GM21737 (cell line): ENCODE data around the gene PIP4K2C.
"Not testable (repeated sequence)": the region's sequence is repeated elsewhere in the genome, so short reads cannot be mapped to it uniquely, and the experiment has no call there.

Experiments
- ATAC-seq: cut with Tn5 transposase; IDR thresholded peaks from one replicate; pipeline ENCODE4 v1.9.1; 2021; ENCODE audit warnings: mild to moderate bottlenecking, moderate library complexity; ENCODE audit not compliant: unreplicated experiment

The PIP4K2C gene

DNA sequence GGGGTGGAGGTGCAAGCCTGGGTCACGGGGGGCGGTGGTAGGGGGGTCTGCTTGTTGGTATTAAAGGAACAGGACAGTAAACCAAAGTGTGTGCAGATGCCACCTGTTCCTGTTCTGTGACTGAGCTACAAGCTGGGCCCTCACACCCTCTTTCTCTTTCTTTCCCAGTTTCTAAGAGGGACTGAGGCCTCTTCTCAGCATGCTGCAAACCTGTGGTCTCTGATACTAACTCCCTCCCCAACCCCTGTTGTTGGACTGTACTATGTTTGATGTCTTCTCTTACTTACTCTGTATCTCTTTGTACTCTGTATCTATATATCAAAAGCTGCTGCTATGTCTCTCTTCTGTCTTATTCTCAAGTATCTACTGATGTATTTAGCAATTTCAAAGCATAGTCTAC lies 6.9 kb upstream of the PIP4K2C start:
- no peak for ATAC-seq

DNA sequence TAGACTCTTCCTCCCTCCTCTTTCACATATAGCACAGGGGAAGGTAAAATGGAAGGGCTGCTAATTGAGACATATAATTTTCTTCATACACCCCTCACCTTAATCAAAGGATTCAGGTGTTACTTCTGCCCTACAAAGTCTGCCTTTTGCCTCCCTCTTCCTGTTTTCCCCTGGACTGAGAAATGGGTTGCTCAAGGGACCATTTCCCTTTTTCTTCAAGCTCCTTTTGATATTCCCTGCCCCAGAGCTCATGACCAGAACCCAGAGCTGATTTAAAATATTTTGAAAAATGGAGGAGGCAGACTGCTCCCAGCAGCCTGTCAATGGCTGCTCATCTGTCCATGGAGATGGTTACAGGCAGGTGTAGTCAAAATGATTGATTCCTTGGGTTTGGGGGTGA lies 6.3 kb upstream of the PIP4K2C start:
- ATAC-seq, result no peak

DNA sequence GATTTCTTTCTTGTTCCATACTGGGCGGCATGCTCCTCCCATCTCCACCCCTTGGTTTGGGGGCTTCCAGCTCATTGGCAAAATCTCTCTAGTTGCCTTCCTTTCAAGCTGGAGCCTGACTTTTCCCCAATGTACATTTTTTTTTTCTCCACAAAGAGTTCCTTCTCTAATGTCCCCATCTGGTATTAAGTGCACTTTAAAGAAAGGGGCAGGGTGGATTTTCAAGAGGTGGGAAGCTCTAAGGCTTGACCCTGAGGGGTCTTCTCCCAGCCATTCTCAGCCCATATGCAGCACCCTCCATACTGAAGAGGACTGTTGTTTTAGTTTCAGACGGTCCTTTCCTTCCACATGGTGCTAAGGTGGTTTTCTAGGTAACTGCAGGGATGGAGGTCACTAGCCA lies 5.8 kb upstream of the PIP4K2C start:
- no peak for ATAC-seq

DNA sequence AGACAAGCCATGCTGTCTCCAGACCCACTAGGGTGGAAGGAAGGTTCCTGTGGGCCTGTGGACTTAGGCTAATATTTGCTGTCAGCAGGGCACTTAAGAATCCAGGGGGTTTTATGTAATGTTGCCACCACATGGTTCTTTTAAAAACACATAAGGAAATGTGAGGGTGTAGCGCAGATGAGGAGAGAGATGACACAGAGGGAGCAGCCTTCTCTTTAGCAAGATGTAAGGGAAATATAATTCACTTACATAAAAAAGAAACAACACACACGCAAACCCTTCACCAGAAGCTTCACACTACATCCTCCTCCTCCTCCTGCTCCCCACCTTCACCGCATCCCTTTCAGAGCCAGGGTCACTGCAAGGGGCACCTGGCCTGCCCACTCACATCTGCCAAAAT lies 4.9 kb upstream of the PIP4K2C start:
- no peak for ATAC-seq

DNA sequence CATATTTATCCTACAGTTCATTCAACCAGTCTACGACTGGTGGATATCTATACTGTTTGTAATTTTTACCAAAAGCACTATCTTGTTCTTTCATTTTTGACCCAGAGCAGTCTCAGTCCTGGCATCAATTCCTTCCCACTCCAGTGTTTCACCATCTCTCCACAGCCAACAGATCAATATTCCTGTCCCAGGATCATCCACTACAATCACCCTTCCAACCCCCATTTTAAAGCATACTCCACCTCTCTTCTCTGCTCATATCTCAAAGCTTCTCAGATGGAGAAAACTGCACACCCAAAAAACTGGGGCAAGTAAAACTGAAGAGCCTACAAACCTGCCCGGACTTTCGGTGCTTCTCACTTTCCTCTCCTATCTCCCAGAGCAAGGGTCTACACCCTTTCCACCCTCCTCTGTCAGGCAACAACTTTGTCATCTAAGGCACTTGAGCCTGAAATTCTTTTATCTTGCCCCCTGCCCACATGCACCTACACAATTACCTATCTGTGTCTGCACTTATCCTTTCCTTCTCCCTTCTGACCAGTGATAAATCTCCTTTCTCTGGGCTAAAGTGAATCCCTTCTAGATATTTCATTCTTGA lies 4.1 kb upstream of the PIP4K2C start:
- ATAC-seq, result no peak

DNA sequence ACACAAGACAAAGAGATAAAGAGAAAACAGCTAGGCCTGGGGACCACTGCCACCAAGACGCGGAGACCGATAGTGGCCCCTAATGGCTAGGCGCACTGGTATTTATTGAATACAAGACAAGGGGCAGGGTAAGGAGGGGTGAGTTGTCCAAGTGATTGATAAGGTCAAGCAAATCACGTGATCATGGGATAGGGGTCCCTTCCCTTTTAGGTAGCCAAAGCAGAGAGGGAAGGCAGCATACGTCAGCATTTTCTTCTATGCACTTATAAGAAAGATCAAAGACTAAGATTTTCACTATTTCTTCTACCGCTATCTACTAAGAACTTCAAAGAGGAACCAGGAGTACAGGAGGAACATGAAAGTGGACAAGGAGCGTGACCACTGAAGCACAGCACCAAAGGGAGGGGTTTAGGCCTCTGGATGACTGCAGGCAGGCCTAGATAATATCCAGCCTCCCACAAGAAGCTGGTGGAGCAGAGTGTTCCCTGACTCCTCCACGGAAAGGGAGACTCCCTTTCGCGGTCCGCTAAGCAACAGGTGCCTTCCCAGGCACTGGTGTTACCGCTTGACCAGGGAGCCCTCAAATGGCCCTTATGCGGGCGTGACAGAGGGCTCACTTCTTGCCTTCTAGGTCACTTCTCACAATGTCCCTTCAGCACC lies 1.9 kb upstream of the PIP4K2C start:
- not testable (repeated sequence) for ATAC-seq

DNA sequence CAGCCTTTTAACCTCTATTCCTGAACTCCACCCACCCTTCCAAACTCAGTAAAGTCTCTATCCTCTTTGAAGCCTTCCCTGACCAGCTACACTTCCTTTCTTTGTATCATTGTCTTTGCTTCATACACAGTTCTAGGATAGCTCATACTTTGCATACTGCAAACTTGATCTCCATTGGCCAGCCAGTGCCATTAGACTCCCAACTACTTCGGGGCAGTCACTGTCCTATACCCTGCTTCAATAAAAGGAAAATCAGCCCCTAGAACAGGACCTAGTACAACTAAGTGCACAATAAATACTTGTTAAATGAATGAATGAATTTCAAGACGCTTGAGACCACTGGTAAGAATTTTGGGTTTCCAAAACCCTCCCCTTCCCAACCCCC lies 521 bp upstream of the PIP4K2C start:
- no peak for ATAC-seq

DNA sequence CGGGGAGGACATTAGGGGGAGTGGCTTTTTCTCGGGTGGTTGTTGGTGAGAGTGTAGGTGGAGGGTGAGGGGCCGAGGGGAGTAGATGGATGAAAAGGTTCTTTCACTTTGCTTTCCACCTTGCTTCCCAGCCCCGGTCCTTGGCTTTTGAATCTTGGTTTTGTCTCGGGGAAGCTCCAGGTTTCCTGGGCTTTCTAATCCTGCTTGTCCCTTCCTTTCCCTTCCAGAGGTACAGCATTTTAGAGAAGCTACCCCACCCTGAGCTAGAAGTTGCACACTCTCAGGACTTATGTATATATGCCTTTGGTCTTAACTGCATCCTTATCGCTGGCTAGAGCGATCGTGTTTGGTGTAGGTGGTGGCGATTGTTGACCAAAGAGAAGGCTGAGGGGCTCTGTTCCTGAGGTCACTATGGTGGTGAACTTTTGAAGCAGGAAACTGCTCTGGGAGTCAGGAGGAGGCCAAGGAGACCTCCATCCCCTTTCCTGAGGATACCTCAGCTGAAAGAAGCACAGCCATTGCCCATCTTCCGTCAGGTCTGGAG lies 862 bp downstream of the PIP4K2C start:
- ATAC-seq, result no peak

DNA sequence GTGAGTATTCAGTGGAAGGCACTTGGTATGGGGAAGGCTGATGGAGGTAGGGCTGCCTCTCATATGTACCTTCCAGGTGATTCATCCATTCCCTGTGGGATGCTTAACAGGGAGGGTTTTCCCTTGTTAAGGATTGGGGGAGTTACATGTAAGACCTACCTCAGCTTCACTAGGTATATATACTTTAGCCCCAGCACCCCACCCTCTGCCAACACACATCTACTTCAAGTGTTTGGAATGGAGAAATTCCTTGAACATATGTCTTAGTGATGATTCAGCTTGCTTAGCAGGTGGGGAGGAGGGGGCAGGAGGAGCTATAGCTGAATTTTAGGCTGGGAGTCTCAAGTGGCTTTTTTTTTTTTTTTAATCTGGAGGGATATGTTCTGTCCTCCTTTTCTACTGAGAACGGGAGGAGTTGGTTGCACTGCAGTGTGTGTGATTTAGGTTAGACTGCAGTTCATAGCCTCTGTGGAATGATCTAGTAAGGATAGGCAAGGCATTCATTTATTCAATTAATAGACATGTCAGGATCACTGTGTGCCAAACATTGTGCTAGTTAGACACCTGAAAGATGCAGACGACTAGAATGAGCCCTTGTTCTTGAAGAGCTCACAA lies 1.7 kb downstream of the PIP4K2C start:
- ATAC-seq, result no peak

DNA sequence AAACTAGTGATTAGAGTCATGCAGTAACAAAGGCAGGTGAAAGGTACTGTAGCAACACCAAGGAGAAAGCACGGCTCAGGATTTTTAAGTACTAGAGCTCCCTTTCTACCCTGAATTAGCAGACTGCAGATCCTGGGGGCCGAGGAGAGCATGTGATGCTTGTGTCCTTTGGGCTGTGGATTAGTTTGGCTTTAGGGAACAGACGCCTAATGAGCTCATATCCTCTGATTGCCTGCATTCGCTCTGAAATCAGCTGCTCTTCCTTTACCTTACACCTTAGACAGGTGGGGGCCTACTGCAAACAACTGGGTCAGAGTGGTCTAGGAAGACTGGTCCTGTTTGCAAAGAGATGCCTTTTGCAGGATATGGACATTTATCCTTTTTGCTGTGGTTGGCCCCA lies 2.2 kb downstream of the PIP4K2C start:
- no peak for ATAC-seq

DNA sequence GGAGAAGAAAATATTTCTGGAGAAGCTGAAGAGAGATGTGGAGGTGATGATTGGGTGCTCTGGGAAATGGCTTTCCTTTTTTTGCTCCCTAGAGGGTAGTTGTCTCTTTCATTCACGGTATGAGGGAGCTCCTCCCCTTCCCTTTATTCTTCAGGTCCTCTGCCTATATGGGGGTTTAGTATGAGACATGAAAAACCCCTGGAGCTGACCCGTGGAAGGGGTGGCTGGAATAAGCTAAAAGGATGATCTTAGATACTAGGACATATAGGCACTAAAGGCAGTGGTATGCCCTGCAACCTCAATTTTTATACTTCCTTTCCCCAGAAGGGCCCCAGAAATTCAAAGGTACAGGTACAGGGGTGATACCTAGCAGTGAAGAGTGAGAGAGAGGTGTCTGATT lies 9.4 kb downstream of the PIP4K2C start:
- no peak for ATAC-seq

DNA sequence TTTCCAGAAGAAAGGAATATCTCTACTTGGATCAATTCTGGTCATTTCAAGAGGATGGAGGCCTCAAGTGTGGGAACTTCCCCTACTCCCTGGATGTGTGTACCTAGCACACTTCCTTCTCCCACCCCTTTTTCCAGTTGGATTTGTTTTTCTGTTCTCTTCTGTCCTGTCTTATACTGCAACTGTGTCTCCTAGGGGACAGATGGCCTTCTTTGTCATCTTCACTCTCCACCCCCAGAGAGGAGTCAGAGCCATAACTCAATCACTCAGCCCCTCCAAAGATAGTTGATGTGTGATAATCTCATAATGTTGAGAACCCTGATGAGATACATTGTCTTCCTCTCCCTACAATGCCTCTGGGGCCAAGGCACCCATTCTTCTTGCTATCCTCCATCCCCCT lies 11.6 kb downstream of the PIP4K2C start:
- ATAC-seq, result no peak

DNA sequence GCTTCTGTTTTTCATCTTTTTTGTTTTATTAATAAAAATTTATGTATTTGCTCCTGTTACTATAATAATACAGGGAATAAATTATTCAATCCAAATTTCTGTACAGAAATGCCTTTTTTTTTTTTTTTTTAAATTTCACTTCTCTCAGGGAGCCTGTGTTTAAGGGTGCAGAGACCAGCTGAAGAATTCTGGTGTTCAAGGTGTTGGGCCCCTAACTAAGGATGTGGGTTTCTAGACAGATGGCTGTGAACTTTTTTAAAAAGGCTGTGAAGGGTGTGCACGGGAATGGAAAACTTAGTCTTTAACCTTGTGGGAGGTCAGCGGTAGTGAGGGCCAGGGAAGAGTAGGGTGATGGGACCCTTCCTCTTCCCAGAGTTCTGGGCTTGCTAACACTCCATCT lies 12.3 kb downstream of the PIP4K2C start:
- ATAC-seq, result no peak

DNA sequence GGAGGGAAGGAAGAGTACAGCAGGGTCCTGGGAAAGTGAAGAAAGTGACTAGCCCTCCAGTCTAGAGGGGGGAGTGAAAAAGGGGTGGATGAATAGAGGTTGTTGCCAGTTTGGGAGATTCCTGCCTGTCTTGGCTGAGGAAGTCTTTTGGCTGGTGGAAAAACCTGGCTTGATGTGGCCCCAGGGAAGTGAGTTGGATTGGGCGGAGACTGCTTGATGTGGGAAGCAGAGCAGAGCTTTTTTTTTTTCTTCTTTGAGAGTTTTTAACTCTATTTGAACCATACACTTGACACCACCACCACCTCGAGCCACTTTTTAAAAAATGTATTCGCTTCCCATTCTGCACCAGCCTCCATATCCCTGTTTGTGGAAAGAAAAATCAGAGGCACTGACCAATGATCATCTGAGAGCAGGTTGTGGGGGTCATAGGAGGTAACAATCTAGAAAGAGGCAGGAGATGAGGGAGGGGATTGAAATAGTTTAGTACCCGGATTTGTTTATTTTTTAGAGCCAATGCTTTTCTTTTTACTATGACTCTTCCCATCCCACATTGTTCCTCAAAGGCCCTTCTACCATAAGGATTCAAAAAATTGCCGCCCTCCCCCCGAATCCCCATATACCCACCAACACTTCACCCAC lies 12.9 kb downstream of the PIP4K2C start:
- ATAC-seq, result no peak

DNA sequence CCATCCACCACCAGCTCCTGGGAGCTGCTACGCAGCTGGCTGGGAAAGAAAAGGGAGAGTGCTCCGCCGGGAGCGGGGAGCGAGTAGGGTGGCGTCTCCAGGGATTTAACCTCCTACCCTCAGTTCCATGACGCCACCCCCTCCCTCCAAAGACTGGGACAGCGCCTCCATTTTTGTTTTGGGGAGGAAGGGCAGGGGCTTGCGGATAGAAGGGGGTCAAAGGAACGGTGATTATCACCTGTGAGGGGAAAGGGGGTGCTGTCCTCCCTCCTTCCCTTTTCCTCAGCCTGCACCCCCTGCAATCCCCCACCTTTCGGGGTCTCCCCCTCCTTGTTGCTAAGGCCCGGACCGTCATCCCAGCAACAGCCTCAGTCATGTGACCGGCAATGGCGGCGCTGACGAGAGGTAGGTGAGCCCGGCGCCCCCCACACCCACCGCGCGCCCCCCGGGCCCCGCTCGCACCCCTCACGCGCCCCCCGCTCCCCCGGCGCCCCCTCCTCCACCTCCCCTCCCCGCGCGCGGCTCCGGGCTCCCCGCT lies 13.5 kb downstream of the PIP4K2C start, which contains the start of gene DTX3:
Gene DTX3, plus strand, starts transcription at position 371 of the 538 bp plus-strand sequence. CDS start 1,694 bp downstream, outside the sequence.
- no peak for ATAC-seq

DNA sequence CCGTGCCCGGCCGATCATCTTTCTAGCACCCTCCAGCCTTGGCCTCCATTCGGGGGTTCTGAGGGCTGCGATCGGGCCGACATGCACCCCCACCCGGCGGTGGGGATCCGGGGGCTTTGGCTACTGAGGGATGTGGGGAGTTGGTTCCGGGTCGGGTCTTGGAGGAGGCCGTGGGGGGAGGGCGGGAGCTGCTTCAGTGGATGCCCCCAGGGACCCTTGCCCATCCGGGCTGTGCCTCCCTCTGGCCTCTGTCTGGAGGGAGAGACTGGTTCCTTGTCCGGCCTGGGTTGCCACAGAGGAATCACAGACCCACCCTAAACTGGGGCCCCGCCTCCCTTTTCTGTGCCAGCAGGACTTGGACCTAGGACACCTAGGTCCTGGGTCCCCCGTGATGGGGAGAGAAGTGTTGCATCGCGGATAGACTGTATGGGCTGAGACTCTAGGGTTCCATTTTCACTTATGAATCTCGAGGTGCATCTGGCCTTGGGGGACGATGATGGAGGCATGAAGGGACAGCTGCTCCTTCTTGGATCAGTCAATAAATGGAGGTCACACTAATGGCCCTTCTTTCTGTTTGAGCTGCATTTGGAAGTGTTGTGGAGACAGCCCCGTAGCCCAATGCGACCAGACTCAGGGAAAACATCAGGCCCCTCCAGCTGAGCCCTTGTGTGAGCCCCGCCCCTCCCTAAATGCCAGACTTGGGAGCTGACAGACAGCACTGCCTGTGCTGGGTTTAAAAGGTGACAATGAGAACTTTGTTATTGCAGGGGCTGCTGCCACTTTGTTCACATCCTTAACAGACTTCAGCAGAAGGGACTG lies 14.2 kb downstream of the PIP4K2C start:
- no peak for ATAC-seq

DNA sequence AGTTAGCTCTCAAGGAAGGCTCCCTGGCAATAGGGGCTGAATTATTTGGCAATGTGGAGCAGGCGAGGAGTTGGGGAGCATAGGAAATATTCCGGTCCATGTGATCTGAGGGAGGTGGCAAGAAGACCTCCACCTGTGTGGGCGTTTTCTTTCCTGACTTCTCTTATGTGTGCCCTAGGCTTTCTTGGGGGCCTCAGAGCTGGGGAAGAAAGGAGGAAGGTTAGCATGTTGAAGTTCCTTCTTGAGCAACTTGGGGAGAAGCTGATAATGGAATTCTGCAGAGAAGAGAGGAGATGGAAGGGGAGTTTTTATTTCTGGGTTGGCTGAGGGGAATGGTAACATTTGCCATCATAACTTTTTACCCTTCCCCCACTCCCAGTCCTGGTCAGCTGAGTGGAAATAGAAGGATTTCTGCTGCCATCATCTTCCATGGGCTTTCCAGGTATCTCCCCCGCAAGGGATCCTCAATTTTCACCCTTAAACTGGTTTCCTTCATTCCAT lies 14.9 kb downstream of the PIP4K2C start:
- no peak for ATAC-seq

DNA sequence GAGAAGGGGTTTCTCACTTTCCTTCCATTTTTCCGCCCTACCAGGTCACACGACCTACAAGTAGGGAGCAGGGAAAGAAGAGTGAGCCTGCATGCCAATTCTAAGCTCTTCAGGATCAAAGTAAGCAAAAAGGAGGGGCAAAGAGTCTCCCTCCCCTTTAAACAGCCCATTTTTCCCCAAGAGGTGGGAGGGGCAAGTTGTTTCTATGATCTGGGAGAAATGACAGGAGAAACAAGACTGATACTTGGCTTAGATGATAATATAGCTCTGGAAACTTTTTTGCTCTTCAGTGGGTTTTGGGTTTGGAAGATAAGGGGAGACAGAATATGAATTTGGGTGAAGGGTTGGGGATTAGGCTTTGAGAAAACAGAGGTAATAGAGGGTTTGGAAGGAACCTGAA lies 15.4 kb downstream of the PIP4K2C start:
- ATAC-seq, result no peak

DNA sequence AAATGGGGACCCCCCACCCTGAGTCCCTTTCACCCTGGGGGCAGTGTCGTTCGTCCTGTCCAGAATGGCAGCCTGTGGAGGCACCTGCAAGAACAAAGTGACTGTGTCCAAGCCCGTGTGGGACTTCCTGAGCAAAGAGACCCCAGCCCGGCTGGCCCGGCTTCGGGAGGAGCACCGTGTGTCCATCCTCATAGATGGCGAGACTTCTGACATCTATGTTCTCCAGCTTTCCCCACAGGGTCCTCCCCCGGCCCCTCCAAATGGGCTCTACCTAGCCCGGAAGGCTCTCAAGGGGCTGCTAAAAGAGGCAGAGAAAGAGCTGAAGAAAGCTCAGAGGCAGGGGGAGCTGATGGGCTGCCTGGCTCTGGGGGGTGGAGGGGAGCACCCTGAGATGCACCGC lies 15.8 kb downstream of the PIP4K2C start:
- ATAC-seq, result no peak

DNA sequence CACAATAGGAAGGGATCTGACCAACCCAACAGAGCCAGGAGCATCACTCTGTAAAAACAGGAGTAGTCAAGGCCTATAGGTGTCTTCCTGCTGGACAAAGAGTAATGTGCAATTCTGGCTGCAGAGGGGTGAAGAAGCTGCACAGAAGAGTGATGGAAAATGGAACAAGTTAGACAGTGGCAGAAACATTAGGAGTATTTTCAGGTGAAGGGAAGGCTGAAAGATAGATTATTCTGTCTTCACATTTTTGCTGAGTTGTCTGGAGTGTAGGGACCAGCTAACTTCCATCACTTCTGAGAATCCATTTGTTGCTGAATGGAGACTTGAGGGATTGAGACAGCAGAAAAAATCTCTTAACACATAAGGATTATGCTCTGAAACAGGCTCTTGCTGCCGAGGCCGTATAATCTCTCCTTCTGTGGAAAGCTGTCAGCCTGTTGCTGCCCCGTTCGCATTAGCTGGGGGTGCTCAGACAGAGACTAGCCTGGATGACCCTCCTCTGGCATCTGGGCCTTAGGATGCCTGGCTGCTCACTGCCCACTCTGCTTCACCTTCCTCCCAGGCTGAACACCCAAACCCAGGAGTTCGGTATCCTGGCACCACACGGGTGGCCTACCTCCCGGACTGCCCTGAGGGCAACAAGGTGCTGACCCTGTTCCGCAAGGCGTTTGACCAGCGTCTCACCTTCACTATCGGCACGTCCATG lies 17.1 kb downstream of the PIP4K2C start:
- ATAC-seq, result no peak
